A673 (cell line): ENCODE data around the gene OGG1. TPM values are rescaled to one million over a fixed set of nuclear protein-coding genes. Genes with fewer than 3 reads are reported as not detected.

Source experiments
- BruUV-seq: library from RNA; stranded (reverse); fragments of 400-500 nt; replicated peaks from 2 replicates; lab custom pipeline; 2021; lab: Mats Ljungman, UMichigan
- CTCF ChIA-PET: fragments of 300-600 bp; sonication (Branson Sonifier 250); formaldehyde crosslinking; loops from one replicate; lab custom pipeline; 2022; ENCODE audit warnings: antibody characterized with exemption; lab: Charles Lee
- POLR2A ChIA-PET: fragments of 300-600 bp; sonication (Branson Sonifier 250); formaldehyde crosslinking; loops from one replicate; lab custom pipeline; 2022; ENCODE audit warnings: antibody characterized with exemption; ENCODE audit not compliant: low non-redundant PET; lab: Charles Lee
- DNase-seq: peaks from one replicate; pipeline ENCODE4 v3.0.0-alpha.2; 2015; ENCODE audit warnings: low spot score
- H3K27ac ChIP-seq: fragments of 200-600 bp; sonication (generic); 2 replicates; pipeline ENCODE4 v1.5.1; 2016; ENCODE audit warnings: mixed run types, low read depth, mild to moderate bottlenecking, mixed read lengths, antibody characterized with exemption, low read length; ENCODE audit not compliant: poor library complexity, severe bottlenecking
- H3K27me3 ChIP-seq: fragments of 200-600 bp; sonication (generic); replicated peaks from 2 replicates; pipeline ENCODE4 v1.6.1; 2017; ENCODE audit warnings: mixed run types, low read depth, mild to moderate bottlenecking, mixed read lengths, antibody characterized with exemption, low read length; ENCODE audit not compliant: insufficient read depth, poor library complexity
- H3K36me3 ChIP-seq: fragments of 200-600 bp; sonication (generic); 2 replicates; pipeline ENCODE4 v1.6.1; 2016; ENCODE audit warnings: mixed run types, mild to moderate bottlenecking, mixed read lengths, antibody characterized with exemption, low read length; ENCODE audit not compliant: insufficient read depth, poor library complexity, severe bottlenecking
- H3K4me1 ChIP-seq: fragments of 200-600 bp; sonication (generic); 2 replicates; pipeline ENCODE4 v1.6.1; 2017; ENCODE audit warnings: mixed run types, mild to moderate bottlenecking, mixed read lengths, antibody characterized with exemption, low read length; ENCODE audit not compliant: insufficient read depth, poor library complexity, severe bottlenecking
- H3K4me3 ChIP-seq: fragments of 200-600 bp; sonication (generic); 2 replicates; pipeline ENCODE4 v1.5.1; 2016; ENCODE audit warnings: low read depth, mixed run types, mild to moderate bottlenecking, mixed read lengths, low read length; ENCODE audit not compliant: poor library complexity, severe bottlenecking
- H3K9me3 ChIP-seq: fragments of 200-600 bp; sonication (generic); 2 replicates; pipeline ENCODE4 v1.6.1; 2016; ENCODE audit warnings: mixed run types, low read depth, mild to moderate bottlenecking, mixed read lengths, antibody characterized with exemption, low read length; ENCODE audit not compliant: poor library complexity, severe bottlenecking
- CTCF ChIP-seq: fragments of 300-800, 200-600 bp; sonication (generic); conservative IDR thresholded peaks from 2 replicates; pipeline ENCODE4 v1.5.1; 2017; ENCODE audit warnings: low read depth, mild to moderate bottlenecking, antibody characterized with exemption, low read length, moderate library complexity, mixed read lengths
- EZH2 ChIP-seq: fragments of 200-600 bp; sonication (generic); IDR thresholded peaks from 2 replicates; pipeline ENCODE4 v1.6.1; 2017; ENCODE audit warnings: borderline replicate concordance, low read depth, mild to moderate bottlenecking, mixed read lengths, antibody characterized with exemption, low read length; ENCODE audit not compliant: poor library complexity, severe bottlenecking
- intact Hi-C: fragments of 100-400 bp; cut with micrococcal nuclease; formaldehyde crosslinking; loops from one replicate; pipeline ENCODE4 v1.10.0; 2022; ENCODE audit not compliant: unreplicated experiment
- total RNA-seq: library from RNA; stranded (reverse); gene quantifications from 2 replicates; pipeline ENCODE4 v1.2.3, GENCODE V29; 2021

OGG1 gene
- total RNA-seq, 1 experiment from 2014 or later: 60.2 TPM

- intact Hi-C loops: no loop called here
- ChIA-PET POLR2A (no interaction called here), CTCF (no interaction called here)
- Histone ChIP-seq H3K27ac (no peak overlapping the region), H3K27me3 (no peaks in the 10 kb centered on the region), H3K4me1 (no peaks in the 10 kb centered on the region), H3K4me3 (no peak overlapping the region), H3K9me3 (no peaks in the 10 kb centered on the region), H3K36me3 (peaks cover 73% of the 10 kb centered on the region)
- no peak for TF ChIP-seq CTCF
- TF ChIP-seq EZH2: no peak
- no TSS peak for BruUV-seq
- no peak for DNase-seq
Measured at GRCh38 chr3:9803494-9803893, 53.7 kb downstream of the OGG1 start.

DNA sequence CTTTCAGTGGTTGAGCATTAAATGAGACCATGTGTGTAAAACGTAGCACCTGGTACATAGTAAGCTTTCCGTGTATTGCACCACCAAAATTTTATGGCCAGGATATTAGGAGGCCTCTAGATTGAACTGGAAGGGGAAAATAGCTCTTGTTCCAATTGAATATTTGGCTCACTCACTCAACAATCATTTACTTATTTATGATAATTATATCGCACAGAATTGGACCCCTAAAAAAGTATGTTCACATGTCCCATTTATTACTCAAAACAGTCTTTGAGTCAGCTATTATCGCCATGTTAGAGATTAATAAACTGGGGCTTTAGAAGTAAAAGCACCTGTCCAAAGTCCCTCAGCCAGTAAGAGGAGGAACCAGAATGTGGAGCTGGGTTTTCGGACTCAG lies 55.2 kb downstream of the OGG1 start:
- intact Hi-C loops: loop anchor here (5.0 kb wide), 1 partner anchor 303 kb away; no protein-coding TSS in a partner anchor
- Histone ChIP-seq H3K4me3 (no peak overlapping the region), H3K27me3 (no peaks in the 10 kb centered on the region), H3K27ac (no peak overlapping the region), H3K36me3 (peaks cover 58% of the 10 kb centered on the region), H3K4me1 (peaks cover 7% of the 10 kb centered on the region), H3K9me3 (no peaks in the 10 kb centered on the region)
- CTCF ChIA-PET: no interaction called here
- BruUV-seq: no TSS peak
- no peak for DNase-seq
- TF ChIP-seq EZH2 (no peak), CTCF (no peak)
- POLR2A ChIA-PET: no interaction called here

GRCh38 chr3:9806137-9806536 lies 56.4 kb downstream of the OGG1 start:
- H3K4me1 ChIP-seq: peaks cover 13% of the 10 kb centered on the region
- no peak overlapping the region for H3K4me3 ChIP-seq
- no peaks in the 10 kb centered on the region for H3K9me3 ChIP-seq
- H3K27ac ChIP-seq: no peak overlapping the region
- TF ChIP-seq CTCF (no peak), EZH2 (no peak)
- H3K36me3 ChIP-seq: peaks cover 46% of the 10 kb centered on the region
- ChIA-PET CTCF (no interaction called here), POLR2A (no interaction called here)
- intact Hi-C loops: loop anchor here (5.0 kb wide), 1 partner anchor 304 kb away; no protein-coding TSS in a partner anchor
- no peak for DNase-seq
- BruUV-seq: no TSS peak
- H3K27me3 ChIP-seq: no peaks in the 10 kb centered on the region

Other genes with a start within 250 kb of the OGG1 start
- gene LHFPL4, start 196.1 kb upstream of the OGG1 start, total RNA-seq: not detected in 2 replicates
- gene MTMR14, start 100.4 kb upstream of the OGG1 start, total RNA-seq: 31.5 and 32.0 TPM in 2 replicates
- not detected in 2 replicates for gene CPNE9, start 46.1 kb upstream of the OGG1 start, total RNA-seq
- gene BRPF1, start 18.2 kb upstream of the OGG1 start, total RNA-seq: 30.7 and 32.0 TPM in 2 replicates
- gene CAMK1, start 20.0 kb downstream of the OGG1 start, total RNA-seq: 26.7 and 28.0 TPM in 2 replicates
- 46.1 and 49.6 TPM in 2 replicates for gene TADA3, start 42.5 kb downstream of the OGG1 start, total RNA-seq
- 128 and 152 TPM in 2 replicates for gene ARPC4, start 43.1 kb downstream of the OGG1 start, total RNA-seq
- 6.7 and 9.5 TPM in 2 replicates for gene TTLL3, start 60.3 kb downstream of the OGG1 start, total RNA-seq
- gene RPUSD3, start 94.1 kb downstream of the OGG1 start, total RNA-seq: 46.9 and 67.2 TPM in 2 replicates
- not detected in 2 replicates for gene CIDEC, start 130.3 kb downstream of the OGG1 start, total RNA-seq
- gene JAGN1, start 140.7 kb downstream of the OGG1 start, total RNA-seq: 38.1 and 38.8 TPM in 2 replicates
- gene IL17RE, start 152.9 kb downstream of the OGG1 start, total RNA-seq: 2.3 and 2.6 TPM in 2 replicates
- gene IL17RC, start 167.1 kb downstream of the OGG1 start, total RNA-seq: 9.3 and 15.2 TPM in 2 replicates
- 13.2 and 20.3 TPM in 2 replicates for gene CRELD1, start 183.9 kb downstream of the OGG1 start, total RNA-seq
- 1.1 and 1.8 TPM in 2 replicates for gene PRRT3, start 202.5 kb downstream of the OGG1 start, total RNA-seq
- gene EMC3, start 236.9 kb downstream of the OGG1 start, total RNA-seq: 43.8 and 59.5 TPM in 2 replicates